ENCODE results near the gene IMMT.

The IMMT gene

GRCh38 chr2:86185517-86186212 lies 9.6 kb downstream of the IMMT start:
- TF ChIP-seq FOXP2 (optimal IDR thresholded peaks at IDR 0.05; ENCODE audit: borderline replicate concordance, extremely low read depth, extremely low read length, insufficient read depth), result no peak
- no peak for TF ChIP-seq REST (IDR thresholded peaks at IDR 0.05; ENCODE audit: insufficient read depth in 1 of 2, low read depth in 2 of 2, low read length in 2 of 2)
- TF ChIP-seq SIN3A (IDR thresholded peaks at IDR 0.05; ENCODE audit: borderline replicate concordance, insufficient read depth, low read length), result no peak
- TF ChIP-seq POLR2AphosphoS5 (IDR thresholded peaks at IDR 0.05; ENCODE audit: low read depth, low read length), result no peak

GRCh38 chr2:86176597-86176996 lies 18.7 kb downstream of the IMMT start:
- TF ChIP-seq FOXP2 (optimal IDR thresholded peaks at IDR 0.05; ENCODE audit: borderline replicate concordance, extremely low read depth, extremely low read length, insufficient read depth) (no peak), REST (IDR thresholded peaks at IDR 0.05; ENCODE audit: insufficient read depth in 1 of 2, low read depth in 2 of 2, low read length in 2 of 2) (no peak), POLR2AphosphoS5 (IDR thresholded peaks at IDR 0.05; ENCODE audit: low read depth, low read length) (no peak), TAF1 (IDR thresholded peaks at IDR 0.05; ENCODE audit: borderline replicate concordance, insufficient read depth, low read length) (no peak), SIN3A (IDR thresholded peaks at IDR 0.05; ENCODE audit: borderline replicate concordance, insufficient read depth, low read length) (no peak)

DNA sequence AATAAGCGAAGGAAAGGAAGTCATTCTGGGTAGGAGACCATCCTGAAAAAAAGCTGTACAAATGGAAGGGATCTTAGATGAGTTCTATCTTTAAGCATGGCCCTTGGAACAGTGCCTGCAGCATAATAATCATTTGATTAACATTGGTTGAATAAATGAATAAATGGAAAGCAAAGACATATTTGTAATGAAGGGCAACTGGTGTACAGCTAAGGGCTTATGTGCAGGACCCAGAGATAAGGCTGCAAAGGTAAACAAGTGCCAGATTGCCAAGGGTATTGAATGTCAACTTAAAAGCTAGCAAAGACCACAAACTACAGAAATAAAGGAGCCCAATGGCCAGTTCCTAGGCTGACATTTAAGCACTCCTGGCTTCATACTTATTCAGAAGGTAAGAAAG lies 19.4 kb downstream of the IMMT start:
- TF ChIP-seq SIN3A (IDR thresholded peaks at IDR 0.05; ENCODE audit: borderline replicate concordance, insufficient read depth, low read length) (no peak), POLR2AphosphoS5 (IDR thresholded peaks at IDR 0.05; ENCODE audit: low read depth, low read length) (no peak), FOXP2 (optimal IDR thresholded peaks at IDR 0.05; ENCODE audit: borderline replicate concordance, extremely low read depth, extremely low read length, insufficient read depth) (no peak), TAF1 (IDR thresholded peaks at IDR 0.05; ENCODE audit: borderline replicate concordance, insufficient read depth, low read length) (no peak), REST (IDR thresholded peaks at IDR 0.05; ENCODE audit: insufficient read depth in 1 of 2, low read depth in 2 of 2, low read length in 2 of 2) (no peak)

GRCh38 chr2:86174445-86174844 lies 20.8 kb downstream of the IMMT start:
- TF ChIP-seq FOXP2 (optimal IDR thresholded peaks at IDR 0.05; ENCODE audit: borderline replicate concordance, extremely low read depth, extremely low read length, insufficient read depth), result no peak
- TF ChIP-seq POLR2AphosphoS5 (IDR thresholded peaks at IDR 0.05; ENCODE audit: low read depth, low read length), result no peak
- no peak for TF ChIP-seq REST (IDR thresholded peaks at IDR 0.05; ENCODE audit: insufficient read depth in 1 of 2, low read depth in 2 of 2, low read length in 2 of 2)
- no peak for TF ChIP-seq SIN3A (IDR thresholded peaks at IDR 0.05; ENCODE audit: borderline replicate concordance, insufficient read depth, low read length)
- no peak for TF ChIP-seq TAF1 (IDR thresholded peaks at IDR 0.05; ENCODE audit: borderline replicate concordance, insufficient read depth, low read length)
